Inferior parietal cortex (tissue), 1 donor: ENCODE results near the gene TMEM91.

Experiments
- DNase-seq: peaks from one replicate; pipeline ENCODE4 v3.0.0-alpha.2; 2016; ENCODE audit errors: extremely low spot score

The TMEM91 gene

DNA sequence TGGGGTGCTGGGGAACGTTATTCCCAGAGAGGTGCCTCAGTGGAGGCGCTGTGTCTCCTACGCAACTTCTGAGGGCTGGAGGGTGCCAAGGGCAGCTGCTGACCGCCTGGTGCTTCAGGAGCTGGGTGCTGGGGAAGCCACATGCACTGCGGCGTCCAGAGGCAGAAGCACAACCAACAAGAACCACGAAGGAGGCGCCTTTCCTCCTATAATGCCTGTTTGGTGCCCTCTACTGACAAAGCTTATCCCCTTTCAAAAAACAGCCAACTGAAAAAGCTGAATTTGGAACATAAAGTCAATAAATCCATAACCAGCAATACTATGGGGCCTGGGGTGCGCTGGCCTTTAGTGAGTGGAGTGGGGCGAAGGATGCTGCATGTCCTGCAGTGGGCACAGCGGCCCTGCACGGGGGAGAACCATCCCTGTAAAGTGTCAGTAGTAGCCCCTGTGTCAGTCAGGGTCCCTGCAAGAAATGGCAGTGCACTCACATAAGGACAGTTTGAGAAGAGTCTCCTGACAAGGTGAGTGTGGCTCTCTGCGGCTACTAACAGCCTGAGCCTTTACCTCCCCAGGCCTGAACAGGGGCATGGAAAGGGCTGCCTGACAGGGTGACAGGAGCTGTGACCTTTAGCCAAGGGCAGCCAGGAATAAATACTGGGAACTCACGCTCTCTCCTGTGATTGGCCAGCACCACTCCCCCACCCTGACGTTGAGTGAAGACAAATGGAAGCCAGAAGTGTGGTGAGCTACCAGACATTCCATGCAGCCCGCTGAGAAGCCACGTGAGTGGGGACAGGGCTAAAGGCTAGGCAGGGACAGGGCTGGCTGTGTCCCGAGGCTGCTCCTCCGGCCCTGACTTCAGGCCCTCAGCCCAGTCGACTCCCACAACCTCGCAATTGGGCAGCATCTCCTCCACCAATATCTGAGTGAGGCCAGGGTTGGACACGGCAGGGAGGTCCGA is 55.4 kb downstream of the TMEM91 start:
- DNase-seq = no peak

GRCh38 chr19:41433171-41433570 is 56.8 kb downstream of the TMEM91 start:
- no peak for DNase-seq
